SK-N-SH (cell line): ENCODE results near the gene GNAI1. TPM values are rescaled to one million over a fixed set of nuclear protein-coding genes. Genes with fewer than 3 reads are reported as not detected.

Experiments used
- CTCF ChIA-PET: fragments of 300-600, 350-600 bp; formaldehyde crosslinking; extraction: SDS; loops from one replicate; lab custom pipeline; 2021; lab: Yijun Ruan, JAX
- POLR2A ChIA-PET: fragments of 350-600 bp; sonication (Branson Sonifier 250); formaldehyde crosslinking; extraction: SDS; loops from one replicate; lab custom pipeline; 2020; ENCODE audit warnings: antibody characterized with exemption, inconsistent platforms; lab: Yijun Ruan, JAX
- DNase-seq: peaks from one replicate; pipeline ENCODE4 v3.0.0; 2012
- H2AFZ ChIP-seq: fragments of 200-600 bp; sonication (generic); 2 replicates; pipeline ENCODE4 v1.8.1; 2016; ENCODE audit warnings: antibody characterized with exemption, mild to moderate bottlenecking, low read depth
- H3F3A ChIP-seq: fragments of 200-600 bp; sonication (generic); replicated peaks from 2 replicates; pipeline ENCODE3; 2016; ENCODE audit warnings: antibody characterized with exemption, mild to moderate bottlenecking; ENCODE audit not compliant: insufficient read depth
- H3K27ac ChIP-seq, 2 experiments: fragments of 200-500 bp in 1 of 2; fragments of 200-600 bp in 1 of 2; sonication (Bioruptor generic) in 1 of 2; sonication (generic), shearing (Covaris generic) in 1 of 2; 2 replicates each; pipeline versions ENCODE4 v1.5.1 to v1.6.1; 2014 to 2016; ENCODE audit warnings: low read depth in 2 of 2, inconsistent platforms in 1 of 2, low read length in 1 of 2, mild to moderate bottlenecking in 1 of 2, mixed read lengths in 1 of 2
- H3K27me3 ChIP-seq: fragments of 200-600 bp; sonication (generic), shearing (Covaris generic); 2 replicates; pipeline ENCODE4 v1.6.1; 2016; ENCODE audit warnings: mixed run types; ENCODE audit not compliant: insufficient read depth
- H3K36me3 ChIP-seq, 2 experiments: fragments of 200-500 bp in 1 of 2; fragments of 200-600 bp in 1 of 2; sonication (Bioruptor generic) in 1 of 2; sonication (generic) in 1 of 2; replicated peaks in 1 of 2; 2 replicates each; pipeline versions ENCODE3 to v1.5.1; 2014 to 2016; ENCODE audit warnings: low read length in 1 of 2, mild to moderate bottlenecking in 1 of 2; ENCODE audit not compliant: insufficient read depth in 2 of 2, control insufficient read depth in 1 of 2
- H3K4me1 ChIP-seq, 2 experiments: fragments of 200-500 bp in 1 of 2; fragments of 200-600 bp in 1 of 2; sonication (Bioruptor generic) in 1 of 2; sonication (generic), shearing (Covaris generic) in 1 of 2; 2 replicates each; pipeline versions ENCODE4 v1.5.1 to v1.6.1; 2014 to 2016; ENCODE audit warnings: low read depth in 1 of 2, low read length in 1 of 2, mixed run types in 1 of 2; ENCODE audit not compliant: insufficient read depth in 2 of 2, control insufficient read depth in 1 of 2
- H3K4me2 ChIP-seq: fragments of 200-600 bp; sonication (generic), shearing (Covaris generic); 2 replicates; pipeline ENCODE4 v1.6.1; 2017; ENCODE audit warnings: mixed run types
- H3K4me3 ChIP-seq, 2 experiments: fragments of 200-500 bp in 1 of 2; fragments of 200-600 bp in 1 of 2; sonication (Bioruptor generic) in 1 of 2; sonication (generic), shearing (Covaris generic) in 1 of 2; 2 replicates each; pipeline versions ENCODE4 v1.5.1 to v1.8.1; 2014 to 2016; ENCODE audit warnings: low read depth in 2 of 2, inconsistent platforms in 1 of 2, low read length in 1 of 2, mild to moderate bottlenecking in 1 of 2, mixed read lengths in 1 of 2, moderate library complexity in 1 of 2
- H3K79me2 ChIP-seq: fragments of 200-600 bp; sonication (generic); 2 replicates; pipeline ENCODE4 v1.8.1; 2017; ENCODE audit warnings: mild to moderate bottlenecking; ENCODE audit not compliant: insufficient read depth
- H3K9ac ChIP-seq: fragments of 200-600 bp; sonication (generic); 2 replicates; pipeline ENCODE4 v1.6.1; 2017; ENCODE audit warnings: mixed run types
- H3K9me2 ChIP-seq: fragments of 200-600 bp; sonication (generic); 2 replicates; pipeline ENCODE4 v1.6.1; 2017; ENCODE audit warnings: mixed run types
- H3K9me3 ChIP-seq: fragments of 200-600 bp; sonication (generic); 2 replicates; pipeline ENCODE4 v1.6.1; 2017; ENCODE audit warnings: mixed run types, mild to moderate bottlenecking, moderate library complexity
- H4K20me1 ChIP-seq: fragments of 200-600 bp; sonication (generic); 2 replicates; pipeline ENCODE4 v1.6.1; 2017; ENCODE audit warnings: mild to moderate bottlenecking, mixed run types; ENCODE audit not compliant: insufficient read depth
- CHD2 ChIP-seq: fragments of 150-350 bp; IDR thresholded peaks from 2 replicates; pipeline ENCODE4 v1.6.1; 2018; ENCODE audit warnings: low read length; ENCODE audit not compliant: partially characterized antibody
- ELF1 ChIP-seq: IDR thresholded peaks from 2 replicates; pipeline ENCODE4 v1.4.0; 2012
- EZH2phosphoT487 ChIP-seq: fragments of 200-600 bp; sonication (generic); IDR thresholded peaks from 2 replicates; pipeline ENCODE4 v1.6.1; 2017; ENCODE audit warnings: low read depth, mixed run types, mild to moderate bottlenecking, antibody characterized with exemption, moderate library complexity, borderline replicate concordance
- FOSL2 ChIP-seq: IDR thresholded peaks from 2 replicates; pipeline ENCODE4 v1.4.0; 2012; ENCODE audit warnings: low read depth, mild to moderate bottlenecking, moderate library complexity, borderline replicate concordance
- FOXJ3 ChIP-seq: sonication (generic); formaldehyde crosslinking; IDR thresholded peaks from 2 replicates; pipeline ENCODE4 v1.5.1; 2020; ENCODE audit warnings: mild to moderate bottlenecking, missing genetic modification reagents
- FOXM1 ChIP-seq: IDR thresholded peaks from 2 replicates; pipeline ENCODE4 v1.4.0; 2012; ENCODE audit warnings: low read depth, mild to moderate bottlenecking
- GATA2 ChIP-seq: sonication (generic); formaldehyde crosslinking; IDR thresholded peaks from 2 replicates; pipeline ENCODE4 v1.5.0; 2020; ENCODE audit warnings: mild to moderate bottlenecking, missing genetic modification reagents
- MEF2A ChIP-seq: IDR thresholded peaks from 2 replicates; pipeline ENCODE4 v1.4.0; 2012; ENCODE audit warnings: low read depth, borderline replicate concordance
- MXI1 ChIP-seq: IDR thresholded peaks from 2 replicates; pipeline ENCODE4 v1.6.1; 2012; ENCODE audit warnings: mild to moderate bottlenecking, low read depth, low read length, improper control_type of control experiment
- NRF1 ChIP-seq: IDR thresholded peaks from 2 replicates; pipeline ENCODE4 v1.6.1; 2012; ENCODE audit warnings: low read depth, mild to moderate bottlenecking, low read length
- POLR2AphosphoS5 ChIP-seq: IDR thresholded peaks from 2 replicates; pipeline ENCODE4 v1.6.1; 2012; ENCODE audit warnings: low read depth, low read length
- RCOR1 ChIP-seq: fragments of 150-350 bp; IDR thresholded peaks from 2 replicates; pipeline ENCODE4 v1.6.1; 2017; ENCODE audit warnings: antibody characterized with exemption, low read length
- REST ChIP-seq: IDR thresholded peaks from 2 replicates; pipeline ENCODE4 v1.6.1; 2012; ENCODE audit warnings: mild to moderate bottlenecking, low read depth, low read length, moderate library complexity
- RXRA ChIP-seq: IDR thresholded peaks from 2 replicates; pipeline ENCODE4 v1.4.0; 2012; ENCODE audit warnings: low read depth, mild to moderate bottlenecking, borderline replicate concordance
- SIN3A ChIP-seq: IDR thresholded peaks from 2 replicates; pipeline ENCODE4 v1.6.1; 2012; ENCODE audit warnings: low read depth, mild to moderate bottlenecking, low read length, moderate library complexity, borderline replicate concordance
- SMC3 ChIP-seq: IDR thresholded peaks from 2 replicates; pipeline ENCODE4 v1.6.1; 2012; ENCODE audit warnings: low read depth, low read length, improper control_type of control experiment
- TAF1 ChIP-seq: IDR thresholded peaks from 2 replicates; pipeline ENCODE4 v1.6.1; 2012; ENCODE audit warnings: low read depth, mild to moderate bottlenecking, low read length, moderate library complexity, borderline replicate concordance
- TCF12 ChIP-seq: IDR thresholded peaks from 2 replicates; pipeline ENCODE4 v1.4.0; 2012
- TEAD4 ChIP-seq: IDR thresholded peaks from 2 replicates; pipeline ENCODE4 v1.4.0; 2012; ENCODE audit warnings: mild to moderate bottlenecking, borderline replicate concordance; ENCODE audit not compliant: insufficient read depth
- ZBTB33 ChIP-seq: IDR thresholded peaks from 2 replicates; pipeline ENCODE4 v1.4.0; 2012; ENCODE audit warnings: low read depth, borderline replicate concordance
- WGBS: methylation state at CpG from one replicate; pipeline ENCODE4 v1.1.6; 2017; ENCODE audit warnings: low lambda C conversion rate; 5-methylcytosine and 5-hydroxymethylcytosine counted together
- polyA plus RNA-seq, 3 experiments: library from polyadenylated mRNA; depleted of rRNA; stranded (reverse); fragments of >200 nt; gene quantifications; 2 replicates each; pipeline ENCODE4 v1.2.3, GENCODE V29; 2012

GNAI1 gene
- polyA plus RNA-seq, 1 of the 3 experiments (the other 2 are of a cell fraction) = 69.1 TPM

GRCh38 chr7:80105701-80106408 lies 28.8 kb upstream of the GNAI1 start:
- no peak overlapping the region for H3K27ac ChIP-seq
- H3K9ac ChIP-seq = no peak overlapping the region
- H4K20me1 ChIP-seq = no peaks in the 10 kb centered on the region
- no peaks in the 10 kb centered on the region for H3K27me3 ChIP-seq
- no peaks in the 10 kb centered on the region for H3K36me3 ChIP-seq
- H3K9me3 ChIP-seq = no peaks in the 10 kb centered on the region
- WGBS = 99% methylated on average over 3 of the region's 3 CpGs
- CTCF ChIA-PET = interaction anchor here (0.7 to 2.7 kb wide), 5 partner anchors 10 to 1097 kb away, joined by 3 to 11 read pairs (median 3); partner anchors contain the start of gene GNAI1
- no peaks in the 10 kb centered on the region for H3K79me2 ChIP-seq
- no peak for TF ChIP-seq FOSL2
- no peak for TF ChIP-seq TCF12
- no peak for TF ChIP-seq POLR2AphosphoS5
- TF ChIP-seq SMC3 = no peak
- TF ChIP-seq MEF2A = no peak
- TF ChIP-seq NRF1 = no peak
- TF ChIP-seq ZBTB33 = no peak
- TF ChIP-seq EZH2phosphoT487 = no peak
- no peak for TF ChIP-seq FOXM1
- no peak for TF ChIP-seq RCOR1
- no peak for TF ChIP-seq CHD2
- TF ChIP-seq REST = no peak
- no peak for TF ChIP-seq ELF1
- TF ChIP-seq GATA2 (CRISPR knock-in tag) = no peak
- TF ChIP-seq FOXJ3 (CRISPR knock-in tag) = no peak
- TF ChIP-seq MXI1 = no peak
- no peak for TF ChIP-seq SIN3A
- no peak for TF ChIP-seq RXRA
- TF ChIP-seq TAF1 = no peak
- no peak for TF ChIP-seq TEAD4
- no peak overlapping the region for H3K4me2 ChIP-seq
- no peaks in the 10 kb centered on the region for H3F3A ChIP-seq
- H3K4me1 ChIP-seq = no peaks in the 10 kb centered on the region
- H2AFZ ChIP-seq = no peak overlapping the region
- no peak overlapping the region for H3K4me3 ChIP-seq
- POLR2A ChIA-PET = no interaction called here
- DNase-seq = no peak
- no peaks in the 10 kb centered on the region for H3K9me2 ChIP-seq
